BLaER1 (cell line): ENCODE measurements around the gene VWA5A.

ENCODE experiments used
- H3K27ac ChIP-seq: shearing (Covaris generic); formaldehyde crosslinking; 2 replicates; pipeline ENCODE4 v1.8.1; 2022
- H3K27me3 ChIP-seq: shearing (Covaris generic); formaldehyde crosslinking; 2 replicates; pipeline ENCODE4 v1.8.1; 2022
- H3K36me3 ChIP-seq: shearing (Covaris generic); formaldehyde crosslinking; 2 replicates; pipeline ENCODE4 v1.8.1; 2022
- H3K4me1 ChIP-seq: shearing (Covaris generic); formaldehyde crosslinking; 2 replicates; pipeline ENCODE4 v1.8.1; 2022
- H3K4me2 ChIP-seq: shearing (Covaris generic); formaldehyde crosslinking; 2 replicates; pipeline ENCODE4 v1.8.1; 2022
- H3K4me3 ChIP-seq: shearing (Covaris generic); formaldehyde crosslinking; 2 replicates; pipeline ENCODE4 v1.8.1; 2022
- H3K9ac ChIP-seq: shearing (Covaris generic); formaldehyde crosslinking; 2 replicates; pipeline ENCODE4 v1.8.1; 2022
- H3K9me3 ChIP-seq: shearing (Covaris generic); formaldehyde crosslinking; 2 replicates; pipeline ENCODE4 v1.8.1; 2022
- H4K20me1 ChIP-seq: shearing (Covaris generic); formaldehyde crosslinking; 2 replicates; pipeline ENCODE4 v1.8.1; 2022
- Cebpa-rat ChIP-seq: shearing (Covaris generic); IDR thresholded peaks from 2 replicates; pipeline ENCODE4 v1.8.1; 2022

VWA5A gene

DNA sequence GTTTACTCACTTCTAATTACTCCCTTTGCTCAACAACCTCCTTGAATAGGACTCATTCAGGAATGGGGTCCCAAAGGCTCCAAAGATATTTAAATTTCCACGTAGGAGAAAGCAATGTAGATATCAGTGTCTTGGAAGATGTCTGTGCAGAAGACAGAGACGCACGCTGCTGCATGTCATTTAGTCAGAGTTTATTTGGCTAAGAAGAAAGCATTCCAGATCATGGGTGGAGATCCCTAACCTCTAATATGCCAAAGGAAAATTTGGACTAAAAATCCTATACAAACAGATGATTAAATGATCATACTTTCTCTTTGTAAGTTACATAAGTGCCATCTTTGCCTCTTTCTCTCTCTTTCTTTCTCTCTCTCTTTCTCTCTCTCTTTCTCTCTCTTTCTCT is 67.8 kb downstream of the VWA5A start, which contains the start of gene OR10D3:
OR10D3 (plus strand) TSS at position 278 of the 400 bp plus-strand sequence. CDS start 1,925 bp downstream, outside the sequence.
- no peak for TF ChIP-seq Cebpa-rat
- Histone ChIP-seq H4K20me1 (no peaks in the 10 kb centered on the region), H3K4me3 (no peak within 1 kb of the TSS), H3K27ac (no peak within 1 kb of the TSS), H3K36me3 (no peaks in the 10 kb centered on the region), H3K4me1 (no peaks in the 10 kb centered on the region), H3K9ac (no peak within 1 kb of the TSS), H3K4me2 (no peak within 1 kb of the TSS), H3K9me3 (no peaks in the 10 kb centered on the region), H3K27me3 (no peaks in the 10 kb centered on the region)

DNA sequence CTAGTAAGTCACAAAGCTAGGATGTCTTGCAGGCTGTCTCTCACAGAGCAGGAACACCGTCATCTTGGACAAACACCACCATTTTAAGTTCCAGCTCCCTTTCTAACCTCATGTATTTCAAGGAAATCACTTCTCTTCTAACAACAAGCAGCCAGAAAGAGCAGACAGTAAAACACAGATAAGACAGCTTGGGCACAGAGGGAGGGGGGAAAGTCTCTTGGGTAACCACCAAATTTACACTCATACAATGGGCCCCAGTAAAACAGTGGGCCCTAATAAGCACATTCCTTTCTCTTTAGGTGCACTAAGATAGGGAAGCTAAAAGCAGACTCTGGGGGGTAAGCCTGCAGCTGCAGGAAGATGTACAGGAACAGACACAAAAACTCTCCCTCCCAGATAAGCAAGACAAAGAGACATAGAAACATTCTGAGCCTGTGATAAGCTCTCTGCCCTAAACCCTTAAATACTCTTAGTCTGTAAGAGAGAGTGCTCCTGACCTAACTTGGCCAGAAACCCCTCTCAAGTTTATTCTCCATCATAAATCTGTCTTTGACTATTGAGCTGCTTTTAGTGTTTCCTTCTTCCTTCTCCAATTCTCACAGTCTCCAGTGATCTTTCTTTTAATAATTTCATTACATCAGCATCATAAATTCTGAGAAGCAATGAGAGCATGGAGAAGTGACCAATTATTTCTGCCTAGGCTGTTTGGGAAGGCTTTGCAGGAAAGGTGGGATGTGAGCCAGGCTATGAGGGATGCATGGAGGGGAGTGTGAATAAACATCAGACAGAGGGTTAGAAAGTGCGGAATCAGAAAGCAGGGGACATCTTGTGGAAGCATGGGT is 75.3 kb downstream of the VWA5A start:
- Histone ChIP-seq H3K36me3 (no peaks in the 10 kb centered on the region), H3K4me1 (no peaks in the 10 kb centered on the region), H3K9ac (no peak overlapping the region), H3K9me3 (no peaks in the 10 kb centered on the region), H4K20me1 (no peaks in the 10 kb centered on the region), H3K27ac (no peak overlapping the region), H3K4me2 (no peak overlapping the region), H3K27me3 (no peaks in the 10 kb centered on the region), H3K4me3 (no peak overlapping the region)
- no peak for TF ChIP-seq Cebpa-rat

DNA sequence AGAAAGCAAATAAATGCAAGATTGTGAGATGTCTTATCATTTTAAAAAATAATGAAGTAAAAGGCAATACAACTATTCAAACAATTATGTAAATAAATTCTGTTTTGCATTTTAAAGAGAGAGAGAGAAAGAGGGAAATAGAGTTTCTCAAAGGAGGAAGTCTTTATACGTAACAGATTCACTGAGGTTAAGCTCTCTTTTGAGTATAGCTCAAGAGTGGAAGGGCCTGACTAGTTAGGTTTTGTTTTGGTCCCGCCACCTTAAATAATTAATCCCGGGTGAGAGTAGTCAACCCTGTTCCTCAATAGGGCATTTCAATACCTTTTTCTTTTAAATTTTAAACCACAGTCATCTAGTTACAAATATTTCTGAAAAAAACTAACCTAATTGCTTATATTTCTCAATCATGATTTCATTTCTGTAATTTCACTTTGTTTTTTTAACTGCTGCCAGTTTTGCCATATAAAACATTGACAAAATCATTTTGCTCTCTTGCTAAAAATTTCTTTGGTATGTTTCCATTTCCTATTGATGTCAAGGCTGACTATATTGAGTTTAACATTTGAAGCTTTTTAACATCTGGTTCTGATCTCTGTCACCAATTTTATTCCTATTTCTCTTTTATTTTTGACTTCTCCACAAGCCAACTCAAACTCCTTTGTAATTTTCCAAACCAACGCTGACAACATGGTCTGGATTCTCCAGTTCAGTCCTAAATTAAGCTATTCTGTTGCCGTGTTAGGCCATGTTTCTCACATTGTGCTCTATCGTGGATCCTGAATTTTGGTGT is 78.2 kb downstream of the VWA5A start:
- H3K4me3 ChIP-seq = no peak overlapping the region
- H4K20me1 ChIP-seq = no peaks in the 10 kb centered on the region
- no peaks in the 10 kb centered on the region; the same call in 1 of the 2 replicates for H3K9me3 ChIP-seq
- H3K27me3 ChIP-seq = no peaks in the 10 kb centered on the region
- H3K4me1 ChIP-seq = no peaks in the 10 kb centered on the region
- H3K27ac ChIP-seq = no peak overlapping the region
- H3K4me2 ChIP-seq = no peak overlapping the region
- H3K36me3 ChIP-seq = no peaks in the 10 kb centered on the region
- no peak overlapping the region for H3K9ac ChIP-seq
- no peak for TF ChIP-seq Cebpa-rat

DNA sequence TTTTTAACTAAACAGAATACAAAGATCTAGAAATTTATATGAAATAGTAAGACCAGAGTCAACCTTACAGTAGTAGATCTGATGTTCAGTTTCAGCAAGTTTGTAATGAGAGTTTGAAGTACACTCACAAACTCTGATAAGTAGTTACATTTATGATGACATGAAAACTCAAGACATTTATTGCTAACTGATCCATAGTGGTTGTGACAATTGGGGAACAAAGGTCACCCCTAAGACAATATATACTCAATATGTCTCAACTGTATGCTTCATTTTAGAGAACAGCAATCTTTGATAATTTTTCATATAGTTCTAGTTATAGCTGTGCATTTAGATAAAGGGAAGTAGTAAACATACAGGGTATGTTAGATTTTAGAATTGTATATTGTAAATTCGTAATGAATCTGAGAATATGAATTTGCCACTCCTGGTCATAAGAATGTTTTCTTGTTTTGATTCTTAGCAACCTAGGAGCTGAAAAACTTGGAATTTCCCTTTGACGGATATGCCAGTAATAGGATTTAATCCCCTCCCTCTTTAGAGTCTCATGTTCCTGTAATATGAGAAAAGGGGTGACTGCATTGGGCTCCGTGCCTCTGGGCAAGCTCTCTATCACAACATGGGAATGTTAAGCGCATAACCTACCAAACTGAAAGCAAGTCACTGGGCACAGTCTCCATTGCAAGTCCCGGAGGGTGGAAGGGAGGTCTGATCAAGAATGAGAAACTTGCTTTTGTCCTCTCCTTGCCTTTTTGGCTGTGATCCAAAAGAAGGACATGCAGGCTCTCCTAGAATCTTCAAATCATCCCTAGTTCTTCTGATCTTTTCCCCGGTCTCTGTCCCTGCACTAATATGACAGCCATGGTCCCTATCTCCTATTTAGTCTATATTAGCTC is 79.3 kb downstream of the VWA5A start:
- no peak overlapping the region for H3K9ac ChIP-seq
- no peaks in the 10 kb centered on the region for H3K36me3 ChIP-seq
- H4K20me1 ChIP-seq = no peaks in the 10 kb centered on the region
- H3K27me3 ChIP-seq = no peaks in the 10 kb centered on the region
- H3K4me1 ChIP-seq = no peaks in the 10 kb centered on the region
- H3K9me3 ChIP-seq = no peaks in the 10 kb centered on the region; the same call in 1 of the 2 replicates
- no peak overlapping the region for H3K4me3 ChIP-seq
- TF ChIP-seq Cebpa-rat = no peak
- H3K27ac ChIP-seq = no peak overlapping the region
- no peak overlapping the region for H3K4me2 ChIP-seq

DNA sequence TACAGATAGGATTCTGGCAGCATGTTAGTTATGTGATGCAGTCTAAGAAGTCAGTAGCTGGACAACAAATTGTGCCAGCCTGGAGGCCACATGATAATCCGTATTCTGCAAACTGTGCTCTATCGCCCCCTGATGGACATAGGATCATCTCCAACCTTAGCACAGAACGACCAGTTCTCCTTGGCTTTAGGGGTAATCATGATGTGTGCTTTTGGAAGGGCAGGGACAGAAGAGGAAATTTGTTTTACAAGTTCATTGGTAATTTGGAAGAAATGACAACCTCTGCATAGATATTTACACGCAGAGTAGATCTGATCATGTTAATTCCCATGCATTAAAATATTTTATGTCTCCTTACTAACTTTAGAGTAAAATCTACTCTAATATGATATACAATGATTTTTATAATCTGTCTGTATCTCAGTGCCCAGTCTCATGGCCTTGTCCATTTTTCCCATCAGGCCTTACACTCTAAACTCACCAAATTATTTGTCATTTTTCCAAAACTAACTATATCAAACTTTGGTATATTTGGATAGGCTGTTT is 80.0 kb downstream of the VWA5A start:
- no peak overlapping the region for H3K9ac ChIP-seq
- no peaks in the 10 kb centered on the region; the same call in 1 of the 2 replicates for H3K9me3 ChIP-seq
- no peak for TF ChIP-seq Cebpa-rat
- H3K4me3 ChIP-seq = no peak overlapping the region
- no peak overlapping the region for H3K27ac ChIP-seq
- H3K4me2 ChIP-seq = no peak overlapping the region
- no peaks in the 10 kb centered on the region for H3K4me1 ChIP-seq
- H3K27me3 ChIP-seq = no peaks in the 10 kb centered on the region
- no peaks in the 10 kb centered on the region for H4K20me1 ChIP-seq
- H3K36me3 ChIP-seq = no peaks in the 10 kb centered on the region
